ENCODE measurements around the gene LHX2.

The LHX2 gene

DNA sequence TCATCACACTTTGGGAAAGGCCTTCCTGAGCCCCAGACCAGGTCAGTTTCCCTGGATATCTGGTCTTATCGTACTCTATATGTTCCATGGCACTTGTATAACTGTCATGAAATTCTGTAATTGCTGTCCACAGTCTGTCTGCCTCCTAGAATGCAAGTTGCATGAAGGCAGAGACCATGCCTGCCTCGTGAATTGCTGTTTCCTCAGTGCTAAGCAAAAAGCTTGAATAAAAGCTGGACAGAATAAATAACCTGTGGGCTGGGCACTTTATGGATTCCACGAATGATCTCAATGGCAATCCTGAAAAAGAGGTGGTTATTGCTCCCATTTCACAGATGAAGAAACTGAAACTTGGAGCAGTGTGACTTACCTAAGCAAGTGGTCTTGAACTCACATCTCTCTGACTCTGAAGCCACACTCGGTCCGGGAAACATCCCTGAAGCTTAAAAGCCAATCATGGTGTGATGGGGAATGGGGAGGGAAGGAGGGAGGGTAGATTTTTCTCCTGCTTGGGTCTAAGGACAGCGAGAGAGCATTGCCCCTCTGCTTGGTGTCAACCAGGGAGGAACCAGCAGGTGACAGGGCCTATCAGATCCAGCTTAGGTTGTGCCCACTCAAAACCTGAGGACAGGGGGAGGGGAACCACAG is 13.2 kb upstream of the LHX2 start:
- Histone ChIP-seq H3K27ac (peak overlapping the region; percentile 72), H3K36me3 (ENCODE audit: insufficient read depth) (no peaks in the 10 kb centered on the region), H3K79me2 (ENCODE audit: insufficient read depth, low read depth) (no peaks in the 10 kb centered on the region), H3K9ac (no peak overlapping the region; the same call in 1 of the 2 replicates), H3K27me3 (ENCODE audit: insufficient read depth, low read depth) (peaks cover 16% of the 10 kb centered on the region), H3K4me1 (ENCODE audit: low read depth, poor library complexity, severe bottlenecking) (peaks cover 41% of the 10 kb centered on the region), H3K4me2 (peak overlapping the region; percentile 91), H4K20me1 (ENCODE audit: insufficient read depth) (no peaks in the 10 kb centered on the region), H3K4me3 (IDR thresholded peaks at IDR 0.05; ENCODE audit: insufficient read depth, low read depth, low read length) (no peak overlapping the region), H2AFZ (ENCODE audit: low read depth) (peak overlapping the region; percentile 94)
- TF ChIP-seq, protein P1, sequence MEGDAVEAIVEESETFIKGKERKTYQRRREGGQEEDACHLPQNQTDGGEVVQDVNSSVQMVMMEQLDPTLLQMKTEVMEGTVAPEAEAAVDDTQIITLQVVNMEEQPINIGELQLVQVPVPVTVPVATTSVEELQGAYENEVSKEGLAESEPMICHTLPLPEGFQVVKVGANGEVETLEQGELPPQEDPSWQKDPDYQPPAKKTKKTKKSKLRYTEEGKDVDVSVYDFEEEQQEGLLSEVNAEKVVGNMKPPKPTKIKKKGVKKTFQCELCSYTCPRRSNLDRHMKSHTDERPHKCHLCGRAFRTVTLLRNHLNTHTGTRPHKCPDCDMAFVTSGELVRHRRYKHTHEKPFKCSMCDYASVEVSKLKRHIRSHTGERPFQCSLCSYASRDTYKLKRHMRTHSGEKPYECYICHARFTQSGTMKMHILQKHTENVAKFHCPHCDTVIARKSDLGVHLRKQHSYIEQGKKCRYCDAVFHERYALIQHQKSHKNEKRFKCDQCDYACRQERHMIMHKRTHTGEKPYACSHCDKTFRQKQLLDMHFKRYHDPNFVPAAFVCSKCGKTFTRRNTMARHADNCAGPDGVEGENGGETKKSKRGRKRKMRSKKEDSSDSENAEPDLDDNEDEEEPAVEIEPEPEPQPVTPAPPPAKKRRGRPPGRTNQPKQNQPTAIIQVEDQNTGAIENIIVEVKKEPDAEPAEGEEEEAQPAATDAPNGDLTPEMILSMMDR (conservative IDR thresholded peaks at IDR 0.05; ENCODE audit: low read depth, low read length): no peak

DNA sequence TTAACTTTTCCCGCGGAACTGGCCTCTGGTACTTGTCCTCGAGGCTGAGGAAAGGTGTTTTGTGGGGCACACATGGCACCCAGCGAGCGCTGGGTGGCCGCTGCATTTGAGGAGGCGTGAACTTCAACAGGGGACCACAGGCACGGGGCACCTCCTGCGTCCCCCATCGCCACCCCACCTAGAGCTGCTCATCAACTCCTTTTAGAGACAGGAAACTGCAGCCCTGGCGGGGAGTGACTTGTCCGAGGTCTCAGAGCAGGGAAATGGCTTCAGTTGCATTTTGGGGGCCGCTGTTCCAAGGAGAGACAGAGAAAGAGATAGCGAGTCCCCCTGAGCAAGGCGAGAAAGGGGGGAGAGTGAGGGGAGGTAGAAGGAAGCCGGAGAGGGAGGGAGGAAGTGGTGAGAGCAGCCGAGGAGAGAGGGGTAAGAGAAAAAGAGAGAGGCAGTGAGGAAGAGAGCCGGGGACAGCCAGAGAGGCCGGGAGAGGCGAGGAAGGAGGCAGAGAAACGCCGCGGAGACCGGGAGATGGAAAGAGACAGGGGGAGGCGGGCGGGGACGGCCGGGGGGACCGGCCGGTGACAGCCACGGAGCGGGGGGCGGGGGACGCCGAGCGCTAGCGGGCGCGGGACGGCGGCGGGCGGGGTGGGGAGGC is 12.5 kb upstream of the LHX2 start:
- Histone ChIP-seq H3K27ac (no peak overlapping the region), H3K4me2 (peak overlapping the region; percentile 91), H4K20me1 (ENCODE audit: insufficient read depth) (no peaks in the 10 kb centered on the region), H2AFZ (ENCODE audit: low read depth) (peak overlapping the region; percentile 94), H3K27me3 (ENCODE audit: insufficient read depth, low read depth) (peaks cover 16% of the 10 kb centered on the region), H3K9ac (peak overlapping the region; percentile 34; the same call in 1 of the 2 replicates), H3K36me3 (ENCODE audit: insufficient read depth) (no peaks in the 10 kb centered on the region), H3K4me3 (IDR thresholded peaks at IDR 0.05; ENCODE audit: insufficient read depth, low read depth, low read length) (no peak overlapping the region), H3K79me2 (ENCODE audit: insufficient read depth, low read depth) (no peaks in the 10 kb centered on the region), H3K4me1 (ENCODE audit: low read depth, poor library complexity, severe bottlenecking) (peaks cover 41% of the 10 kb centered on the region)
- TF ChIP-seq, protein P1 (conservative IDR thresholded peaks at IDR 0.05; ENCODE audit: low read depth, low read length): no peak

DNA sequence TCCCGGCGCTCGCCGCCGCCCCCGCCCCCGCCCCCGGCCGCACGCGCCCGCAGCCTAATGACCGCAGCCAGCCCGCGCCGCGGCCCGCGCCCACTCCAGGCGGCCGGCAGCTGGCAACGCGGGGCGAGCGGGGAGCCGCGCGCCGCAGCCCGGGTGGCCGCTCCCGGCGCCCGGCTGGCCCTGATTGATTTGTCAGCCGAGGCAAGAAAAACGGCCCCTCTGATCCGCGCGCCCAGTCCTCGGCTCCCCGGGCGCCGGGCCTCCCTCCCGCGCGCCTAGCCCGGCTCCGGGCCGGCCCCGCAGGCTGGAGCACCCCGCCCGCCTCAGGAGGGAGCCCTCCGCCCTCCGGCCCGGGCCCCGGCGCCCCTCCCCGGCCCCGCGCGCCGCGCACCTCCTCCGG is 11.9 kb upstream of the LHX2 start:
- Histone ChIP-seq H3K4me2 (no peak overlapping the region), H3K4me3 (IDR thresholded peaks at IDR 0.05; ENCODE audit: insufficient read depth, low read depth, low read length) (no peak overlapping the region), H3K9ac (no peak overlapping the region), H4K20me1 (ENCODE audit: insufficient read depth) (no peaks in the 10 kb centered on the region), H3K79me2 (ENCODE audit: insufficient read depth, low read depth) (no peaks in the 10 kb centered on the region), H3K36me3 (ENCODE audit: insufficient read depth) (no peaks in the 10 kb centered on the region), H3K27me3 (ENCODE audit: insufficient read depth, low read depth) (peaks cover 16% of the 10 kb centered on the region), H3K4me1 (ENCODE audit: low read depth, poor library complexity, severe bottlenecking) (peaks cover 41% of the 10 kb centered on the region), H3K27ac (no peak overlapping the region), H2AFZ (ENCODE audit: low read depth) (no peak overlapping the region)
- TF ChIP-seq, protein P1 (conservative IDR thresholded peaks at IDR 0.05; ENCODE audit: low read depth, low read length): no peak

DNA sequence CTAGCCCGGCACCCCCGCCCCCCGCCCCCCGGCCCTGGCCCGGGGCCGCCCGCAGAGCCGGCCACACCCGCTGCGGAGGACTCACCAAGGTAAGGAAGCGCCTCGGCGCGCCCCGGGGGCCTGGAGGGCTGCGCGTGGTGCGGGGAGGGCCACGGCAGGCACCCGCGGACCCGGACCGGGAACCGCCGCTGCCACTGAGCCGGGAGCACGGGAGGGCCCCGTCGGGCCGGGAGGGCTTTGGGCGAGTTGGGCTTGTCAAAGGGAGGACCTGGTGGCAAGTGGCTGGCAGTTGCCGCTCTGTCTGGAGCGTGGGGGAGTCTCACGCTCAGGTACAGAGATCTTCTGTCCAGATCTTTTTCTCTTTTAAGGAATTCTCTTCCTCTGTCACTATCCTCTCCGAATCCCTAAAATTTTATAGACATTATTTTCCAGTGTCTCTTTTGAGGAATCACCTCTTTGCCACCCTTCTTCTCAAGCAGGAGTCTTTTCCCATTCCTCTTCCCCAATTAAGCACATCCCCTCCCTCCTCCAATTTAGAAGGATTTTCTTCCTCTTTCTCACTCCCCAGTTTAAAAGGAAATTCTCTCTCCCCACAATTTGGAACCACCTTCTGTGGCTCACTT is 11.3 kb upstream of the LHX2 start:
- Histone ChIP-seq H2AFZ (ENCODE audit: low read depth) (no peak overlapping the region), H3K4me1 (ENCODE audit: low read depth, poor library complexity, severe bottlenecking) (peaks cover 41% of the 10 kb centered on the region), H3K9ac (no peak overlapping the region), H3K36me3 (ENCODE audit: insufficient read depth) (no peaks in the 10 kb centered on the region), H3K4me2 (peak overlapping the region; percentile 54), H3K79me2 (ENCODE audit: insufficient read depth, low read depth) (no peaks in the 10 kb centered on the region), H3K27me3 (ENCODE audit: insufficient read depth, low read depth) (peaks cover 16% of the 10 kb centered on the region), H4K20me1 (ENCODE audit: insufficient read depth) (no peaks in the 10 kb centered on the region), H3K27ac (no peak overlapping the region), H3K4me3 (IDR thresholded peaks at IDR 0.05; ENCODE audit: insufficient read depth, low read depth, low read length) (no peak overlapping the region)
- TF ChIP-seq, protein P1 (conservative IDR thresholded peaks at IDR 0.05; ENCODE audit: low read depth, low read length): no peak
